Tibial artery (tissue), 4 donors: Measurements from ENCODE around the gene LRRTM4.
"Not testable (repeated sequence)": the region's sequence is repeated elsewhere in the genome, so short reads cannot be mapped to it uniquely, and the experiment has no call there.

Source experiments
- DNase-seq, 2 donors: peaks; one replicate each; pipeline ENCODE4 v3.0.0-alpha.2; 2019
- H3K27ac ChIP-seq, 2 donors: fragments of 200-600 bp; sonication (generic) in 1 of 2; 1 replicate in 1 of 2; 2 replicates in 1 of 2; pipeline ENCODE4 v1.5.1; 2018 to 2019; ENCODE audit warnings: mild to moderate bottlenecking in 1 of 2
- H3K27me3 ChIP-seq, 2 donors: fragments of 200-600 bp; sonication (generic) in 1 of 2; one replicate each; pipeline versions ENCODE4 v1.5.1 to v1.6.0; 2016 to 2019
- H3K36me3 ChIP-seq, 3 donors: fragments of 200-600 bp; sonication (generic) in 2 of 3; one replicate each; pipeline ENCODE4 v1.5.1; 2016 to 2019; ENCODE audit warnings: mild to moderate bottlenecking in 2 of 3
- H3K4me1 ChIP-seq, 4 donors: fragments of 200-600 bp; sonication (generic) in 2 of 4; 1 replicate in 3 of 4; 2 replicates in 1 of 4; pipeline ENCODE4 v1.5.1; 2016 to 2019
- H3K4me3 ChIP-seq, 2 donors: fragments of 200-600 bp; sonication (generic) in 1 of 2; 1 replicate in 1 of 2; 2 replicates in 1 of 2; pipeline ENCODE4 v1.5.1; 2018 to 2019; ENCODE audit warnings: mild to moderate bottlenecking in 2 of 2
- H3K9me3 ChIP-seq, 3 donors: fragments of 200-600 bp; sonication (generic) in 1 of 3; one replicate each; pipeline ENCODE4 v1.5.1; 2016 to 2019
- intact Hi-C: fragments of 100-400 bp; cut with DNase I; formaldehyde crosslinking; loops from one replicate; pipeline ENCODE4 v1.15.0; 2023; ENCODE audit warnings: low total_unique reads
- TF ChIP-seq, protein P1 (sequence below), 2 experiments: fragments of 200-600 bp in 1 of 2; fragments of 450-650 bp in 1 of 2; IDR thresholded peaks; one replicate each; pipeline ENCODE4 v1.5.1; 2017 to 2019; ENCODE audit warnings: antibody characterized with exemption in 2 of 2, mild to moderate bottlenecking in 1 of 2, moderate library complexity in 1 of 2

The LRRTM4 gene

DNA sequence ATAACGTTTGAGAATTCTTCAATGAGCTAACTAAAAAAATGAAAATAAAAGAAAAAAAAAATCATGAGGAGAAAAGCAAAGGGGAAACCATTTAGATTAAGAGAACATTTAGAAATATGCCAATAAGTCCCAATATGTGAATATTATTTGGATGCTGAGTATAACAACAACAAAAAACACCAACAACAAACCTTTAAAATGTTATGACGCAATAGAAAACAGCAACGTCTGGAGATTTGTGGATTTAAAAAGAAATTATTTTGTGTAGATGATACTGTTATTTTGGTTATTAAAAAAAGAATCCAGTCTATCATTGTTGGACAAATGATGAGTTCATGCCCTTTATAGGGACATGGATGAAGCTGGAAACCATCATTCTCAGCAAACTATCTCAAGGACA is 417.2 kb downstream of the LRRTM4 start:
- no peaks in the 10 kb centered on the region for H3K9me3 ChIP-seq
- no peak for DNase-seq
- TF ChIP-seq, protein P1, sequence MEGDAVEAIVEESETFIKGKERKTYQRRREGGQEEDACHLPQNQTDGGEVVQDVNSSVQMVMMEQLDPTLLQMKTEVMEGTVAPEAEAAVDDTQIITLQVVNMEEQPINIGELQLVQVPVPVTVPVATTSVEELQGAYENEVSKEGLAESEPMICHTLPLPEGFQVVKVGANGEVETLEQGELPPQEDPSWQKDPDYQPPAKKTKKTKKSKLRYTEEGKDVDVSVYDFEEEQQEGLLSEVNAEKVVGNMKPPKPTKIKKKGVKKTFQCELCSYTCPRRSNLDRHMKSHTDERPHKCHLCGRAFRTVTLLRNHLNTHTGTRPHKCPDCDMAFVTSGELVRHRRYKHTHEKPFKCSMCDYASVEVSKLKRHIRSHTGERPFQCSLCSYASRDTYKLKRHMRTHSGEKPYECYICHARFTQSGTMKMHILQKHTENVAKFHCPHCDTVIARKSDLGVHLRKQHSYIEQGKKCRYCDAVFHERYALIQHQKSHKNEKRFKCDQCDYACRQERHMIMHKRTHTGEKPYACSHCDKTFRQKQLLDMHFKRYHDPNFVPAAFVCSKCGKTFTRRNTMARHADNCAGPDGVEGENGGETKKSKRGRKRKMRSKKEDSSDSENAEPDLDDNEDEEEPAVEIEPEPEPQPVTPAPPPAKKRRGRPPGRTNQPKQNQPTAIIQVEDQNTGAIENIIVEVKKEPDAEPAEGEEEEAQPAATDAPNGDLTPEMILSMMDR (IDR thresholded peaks at IDR 0.05) = no peak
- no peaks in the 10 kb centered on the region for H3K27me3 ChIP-seq
- no peaks in the 10 kb centered on the region for H3K36me3 ChIP-seq
- intact Hi-C loops = no loop called here
- H3K4me3 ChIP-seq = no peak overlapping the region
- no peaks in the 10 kb centered on the region for H3K4me1 ChIP-seq
- H3K27ac ChIP-seq = no peak overlapping the region

DNA sequence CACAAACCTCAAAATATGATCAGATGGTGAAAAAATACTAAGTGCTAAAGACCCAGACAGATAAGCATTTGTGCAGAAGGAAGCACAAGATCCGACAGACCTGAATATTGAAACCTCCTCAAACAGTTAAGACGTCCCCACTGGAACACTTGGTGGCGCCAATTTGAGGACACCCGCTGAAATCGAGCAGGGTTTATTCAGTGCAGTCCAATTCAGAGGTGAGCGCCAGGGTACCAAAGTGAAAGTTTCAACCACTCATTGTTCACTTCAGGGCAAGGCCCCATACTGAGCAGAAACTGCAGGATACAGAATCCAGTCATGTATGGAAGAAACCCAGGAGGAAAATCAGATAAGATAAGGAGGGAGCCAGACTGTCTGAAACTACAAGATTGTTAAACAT is 417.6 kb downstream of the LRRTM4 start:
- H3K9me3 ChIP-seq = no peaks in the 10 kb centered on the region
- H3K36me3 ChIP-seq = no peaks in the 10 kb centered on the region
- H3K4me3 ChIP-seq = no peak overlapping the region
- H3K27me3 ChIP-seq = no peaks in the 10 kb centered on the region
- H3K27ac ChIP-seq = no peak overlapping the region
- TF ChIP-seq, protein P1 (IDR thresholded peaks at IDR 0.05) = no peak
- intact Hi-C loops = no loop called here
- H3K4me1 ChIP-seq = no peaks in the 10 kb centered on the region
- DNase-seq = no peak

DNA sequence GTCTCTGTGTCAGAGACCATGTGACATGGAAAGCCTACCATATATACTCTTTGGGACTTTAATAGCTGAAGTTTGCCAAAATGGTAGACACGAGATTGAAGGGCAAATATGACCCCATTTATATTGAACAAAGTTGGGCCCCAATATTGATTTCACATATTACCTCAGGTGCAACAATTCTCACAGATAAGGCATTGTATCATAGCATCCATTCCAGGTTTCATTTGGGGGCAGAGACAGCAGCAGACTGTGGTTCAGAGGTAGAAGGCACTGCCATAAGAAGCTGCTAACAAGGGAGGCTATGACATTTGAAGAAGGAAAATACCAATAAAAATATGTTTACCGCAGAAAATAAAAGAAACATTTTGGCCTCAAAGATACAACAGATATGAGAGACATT is 419.2 kb downstream of the LRRTM4 start:
- Histone ChIP-seq H3K36me3 (no peaks in the 10 kb centered on the region), H3K9me3 (no peaks in the 10 kb centered on the region), H3K4me3 (no peak overlapping the region), H3K27me3 (no peaks in the 10 kb centered on the region), H3K27ac (no peak overlapping the region), H3K4me1 (no peaks in the 10 kb centered on the region)
- intact Hi-C loops = no loop called here
- DNase-seq = no peak
- TF ChIP-seq, protein P1 (IDR thresholded peaks at IDR 0.05) = no peak

GRCh38 chr2:77101796-77102452 is 420.3 kb downstream of the LRRTM4 start:
- Histone ChIP-seq H3K27me3 (no peaks in the 10 kb centered on the region), H3K36me3 (no peaks in the 10 kb centered on the region), H3K27ac (no peak overlapping the region), H3K9me3 (no peaks in the 10 kb centered on the region), H3K4me1 (no peaks in the 10 kb centered on the region), H3K4me3 (no peak overlapping the region)
- no peak for DNase-seq
- TF ChIP-seq, protein P1 (IDR thresholded peaks at IDR 0.05) = no peak
- intact Hi-C loops = no loop called here

- intact Hi-C loops = no loop called here
- no peak overlapping the region for H3K27ac ChIP-seq
- TF ChIP-seq, protein P1 (IDR thresholded peaks at IDR 0.05) = no peak
- no peaks in the 10 kb centered on the region for H3K27me3 ChIP-seq
- no peak for DNase-seq
- H3K4me3 ChIP-seq = no peak overlapping the region
- no peaks in the 10 kb centered on the region for H3K4me1 ChIP-seq
- H3K9me3 ChIP-seq = no peaks in the 10 kb centered on the region
- H3K36me3 ChIP-seq = no peaks in the 10 kb centered on the region
These were observed 422.2 kb downstream of the LRRTM4 start for GRCh38 chr2:77099961-77100360.

GRCh38 chr2:77095525-77095924 is 426.7 kb downstream of the LRRTM4 start:
- H3K4me3 ChIP-seq, H3K4me1 ChIP-seq, intact Hi-C loops, DNase-seq, H3K27ac ChIP-seq, H3K36me3 ChIP-seq, H3K9me3 ChIP-seq, H3K27me3 ChIP-seq: not testable (repeated sequence)
